HUES6 (cell line): Measurements from ENCODE around the gene PXDN.

Source experiments
- H3K27ac ChIP-seq: 2 replicates; pipeline ENCODE4 v1.7.0; 2013; ENCODE audit warnings: low read depth, mild to moderate bottlenecking, low read length, inconsistent platforms
- H3K27me3 ChIP-seq: 2 replicates; pipeline ENCODE4 v1.6.1; 2013; ENCODE audit warnings: low read length; ENCODE audit not compliant: control insufficient read depth, insufficient read depth
- H3K36me3 ChIP-seq: 2 replicates; pipeline ENCODE4 v1.6.1; 2013; ENCODE audit warnings: low read length; ENCODE audit not compliant: control insufficient read depth, insufficient read depth
- H3K4me1 ChIP-seq: 2 replicates; pipeline ENCODE4 v1.6.1; 2013; ENCODE audit warnings: low read length; ENCODE audit not compliant: control insufficient read depth, insufficient read depth
- H3K4me3 ChIP-seq: 2 replicates; pipeline ENCODE4 v1.5.1; 2013; ENCODE audit warnings: low read depth, low read length
- H3K9ac ChIP-seq: one replicate; pipeline ENCODE4 v1.6.1; 2013; ENCODE audit warnings: mild to moderate bottlenecking, low read length
- H3K9me3 ChIP-seq: 2 replicates; pipeline ENCODE4 v1.6.1; 2013; ENCODE audit warnings: low read depth, low read length; ENCODE audit not compliant: control insufficient read depth, insufficient read depth

The PXDN gene

DNA sequence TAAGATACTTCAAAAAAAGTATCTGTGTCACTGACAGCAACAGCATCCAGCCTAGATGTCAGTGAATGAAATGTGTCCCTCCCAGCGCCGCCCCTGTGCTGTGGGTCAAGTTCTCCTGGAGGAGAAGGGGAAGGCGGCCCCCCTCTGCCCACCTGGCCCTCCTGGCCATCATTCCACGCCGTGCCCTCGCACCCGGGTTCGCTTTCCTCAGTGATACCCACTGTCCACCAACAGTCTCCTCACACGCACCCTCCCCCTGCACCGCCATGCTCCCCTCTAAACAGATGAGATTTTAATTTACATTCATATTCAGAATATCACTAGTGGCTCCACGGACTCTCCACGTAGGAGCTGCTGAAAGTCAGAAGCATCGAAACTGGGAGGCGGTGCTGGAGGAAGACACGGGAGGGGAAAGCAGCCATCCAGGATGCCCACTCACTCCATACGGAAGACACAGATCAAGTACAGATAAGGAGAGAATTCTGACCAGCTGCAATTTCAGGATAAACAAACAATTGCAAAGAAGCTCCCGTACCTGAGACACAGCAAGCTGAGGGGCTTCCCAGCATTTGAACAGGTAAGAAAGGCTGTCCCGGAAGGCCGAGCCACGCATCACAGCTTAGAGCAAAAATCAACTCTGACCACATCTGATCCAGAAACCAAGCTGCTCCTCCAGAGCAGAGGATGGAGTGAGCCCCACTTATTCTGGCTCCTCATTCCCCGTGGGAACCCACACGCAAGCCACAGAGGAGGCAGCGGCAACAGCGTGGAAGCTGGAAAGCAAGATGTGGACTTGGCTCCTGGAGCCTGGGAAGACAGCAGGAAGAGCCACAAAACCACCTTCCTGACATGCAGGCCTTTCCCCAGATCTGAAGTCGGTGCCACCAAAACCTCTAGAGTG, 49.7 kb downstream of the PXDN start:
- Histone ChIP-seq H3K9me3 (no peaks in the 10 kb centered on the region), H3K27ac (no peak overlapping the region), H3K4me3 (no peak overlapping the region), H3K4me1 (peaks cover 11% of the 10 kb centered on the region), H3K9ac (no peak overlapping the region), H3K27me3 (no peaks in the 10 kb centered on the region), H3K36me3 (peaks cover 22% of the 10 kb centered on the region)

- Histone ChIP-seq H3K4me3 (no peak overlapping the region), H3K4me1 (peaks cover 9% of the 10 kb centered on the region), H3K9me3 (no peaks in the 10 kb centered on the region), H3K9ac (no peak overlapping the region), H3K27me3 (no peaks in the 10 kb centered on the region), H3K27ac (no peak overlapping the region), H3K36me3 (peaks cover 29% of the 10 kb centered on the region)
Observed at GRCh38 chr2:1693723-1694122, 50.6 kb downstream of the PXDN start.

GRCh38 chr2:1692342-1692741, 52.0 kb downstream of the PXDN start:
- H3K9me3 ChIP-seq, result no peaks in the 10 kb centered on the region
- no peak overlapping the region for H3K4me3 ChIP-seq
- H3K27ac ChIP-seq, result no peak overlapping the region
- H3K27me3 ChIP-seq, result no peaks in the 10 kb centered on the region
- peaks cover 5% of the 10 kb centered on the region; the same call in 1 of the 2 replicates for H3K4me1 ChIP-seq
- H3K9ac ChIP-seq, result no peak overlapping the region
- peaks cover 40% of the 10 kb centered on the region for H3K36me3 ChIP-seq

- no peaks in the 10 kb centered on the region for H3K9me3 ChIP-seq
- peaks cover 49% of the 10 kb centered on the region for H3K36me3 ChIP-seq
- H3K27me3 ChIP-seq, result no peaks in the 10 kb centered on the region
- H3K4me3 ChIP-seq, result no peak overlapping the region
- peaks cover 15% of the 10 kb centered on the region for H3K4me1 ChIP-seq
- no peak overlapping the region for H3K9ac ChIP-seq
- no peak overlapping the region for H3K27ac ChIP-seq
Observed at GRCh38 chr2:1691366-1691765, 52.9 kb downstream of the PXDN start.

- H3K36me3 ChIP-seq, result peaks cover 55% of the 10 kb centered on the region
- peaks cover 24% of the 10 kb centered on the region for H3K4me1 ChIP-seq
- no peak overlapping the region for H3K4me3 ChIP-seq
- H3K9me3 ChIP-seq, result no peaks in the 10 kb centered on the region
- H3K9ac ChIP-seq, result no peak overlapping the region
- no peak overlapping the region for H3K27ac ChIP-seq
- H3K27me3 ChIP-seq, result no peaks in the 10 kb centered on the region
Observed at GRCh38 chr2:1690056-1690775, 54.1 kb downstream of the PXDN start.

DNA sequence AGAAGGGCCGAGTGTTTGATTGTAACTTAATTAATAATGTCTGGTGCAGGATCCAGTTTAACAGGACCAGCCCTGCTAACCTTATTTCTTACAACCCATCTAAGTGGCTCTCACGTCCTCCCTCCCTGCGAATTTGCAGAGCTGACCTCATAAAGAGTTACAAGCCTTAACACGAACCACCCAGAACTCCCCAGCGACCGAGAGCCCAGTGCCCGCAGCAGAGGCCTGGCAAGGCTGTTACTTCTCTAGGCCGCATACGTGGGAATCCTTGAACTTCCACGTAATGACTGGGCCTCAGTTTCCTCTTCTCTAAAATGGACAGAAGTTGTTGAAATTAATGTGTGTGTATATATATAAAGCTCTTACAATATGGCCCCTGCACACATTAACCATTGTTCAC, 55.5 kb downstream of the PXDN start:
- Histone ChIP-seq H3K36me3 (peaks cover 62% of the 10 kb centered on the region), H3K4me3 (no peak overlapping the region), H3K4me1 (peaks cover 24% of the 10 kb centered on the region), H3K27me3 (no peaks in the 10 kb centered on the region), H3K9me3 (no peaks in the 10 kb centered on the region), H3K9ac (no peak overlapping the region), H3K27ac (no peak overlapping the region)

DNA sequence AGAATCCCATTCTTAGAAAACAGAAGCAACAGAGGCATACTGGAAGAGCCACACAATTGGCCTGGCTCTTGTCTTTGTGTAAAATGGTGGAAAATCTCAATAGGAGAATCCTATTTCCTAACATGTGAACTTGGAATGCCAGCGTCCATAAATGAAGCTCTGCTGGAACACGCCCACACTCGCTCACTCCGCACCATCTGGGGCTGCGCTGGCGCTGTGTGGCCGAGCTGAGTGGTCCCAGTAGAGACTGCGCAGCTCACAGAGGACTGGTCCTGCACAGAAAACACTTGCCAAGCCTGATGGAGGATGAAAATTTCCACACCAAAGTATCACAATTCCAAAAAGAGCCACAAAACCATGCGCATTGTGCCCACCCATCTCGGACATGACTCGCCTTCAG, 56.2 kb downstream of the PXDN start:
- Histone ChIP-seq H3K4me1 (peaks cover 24% of the 10 kb centered on the region), H3K9ac (no peak overlapping the region), H3K27ac (no peak overlapping the region), H3K4me3 (no peak overlapping the region), H3K27me3 (no peaks in the 10 kb centered on the region), H3K36me3 (peaks cover 69% of the 10 kb centered on the region), H3K9me3 (no peaks in the 10 kb centered on the region)

GRCh38 chr2:1687254-1687653, 57.1 kb downstream of the PXDN start:
- Histone ChIP-seq H3K36me3 (peaks cover 65% of the 10 kb centered on the region), H3K9me3 (no peaks in the 10 kb centered on the region), H3K4me1 (peaks cover 24% of the 10 kb centered on the region), H3K9ac (no peak overlapping the region), H3K27me3 (no peaks in the 10 kb centered on the region), H3K27ac (no peak overlapping the region), H3K4me3 (no peak overlapping the region)

GRCh38 chr2:1686784-1687105, 57.6 kb downstream of the PXDN start:
- H3K9me3 ChIP-seq, result no peaks in the 10 kb centered on the region
- H3K4me1 ChIP-seq, result peaks cover 24% of the 10 kb centered on the region
- no peaks in the 10 kb centered on the region for H3K27me3 ChIP-seq
- no peak overlapping the region for H3K4me3 ChIP-seq
- peak overlapping the region; percentile 43 for H3K9ac ChIP-seq
- no peak overlapping the region for H3K27ac ChIP-seq
- peaks cover 67% of the 10 kb centered on the region for H3K36me3 ChIP-seq

DNA sequence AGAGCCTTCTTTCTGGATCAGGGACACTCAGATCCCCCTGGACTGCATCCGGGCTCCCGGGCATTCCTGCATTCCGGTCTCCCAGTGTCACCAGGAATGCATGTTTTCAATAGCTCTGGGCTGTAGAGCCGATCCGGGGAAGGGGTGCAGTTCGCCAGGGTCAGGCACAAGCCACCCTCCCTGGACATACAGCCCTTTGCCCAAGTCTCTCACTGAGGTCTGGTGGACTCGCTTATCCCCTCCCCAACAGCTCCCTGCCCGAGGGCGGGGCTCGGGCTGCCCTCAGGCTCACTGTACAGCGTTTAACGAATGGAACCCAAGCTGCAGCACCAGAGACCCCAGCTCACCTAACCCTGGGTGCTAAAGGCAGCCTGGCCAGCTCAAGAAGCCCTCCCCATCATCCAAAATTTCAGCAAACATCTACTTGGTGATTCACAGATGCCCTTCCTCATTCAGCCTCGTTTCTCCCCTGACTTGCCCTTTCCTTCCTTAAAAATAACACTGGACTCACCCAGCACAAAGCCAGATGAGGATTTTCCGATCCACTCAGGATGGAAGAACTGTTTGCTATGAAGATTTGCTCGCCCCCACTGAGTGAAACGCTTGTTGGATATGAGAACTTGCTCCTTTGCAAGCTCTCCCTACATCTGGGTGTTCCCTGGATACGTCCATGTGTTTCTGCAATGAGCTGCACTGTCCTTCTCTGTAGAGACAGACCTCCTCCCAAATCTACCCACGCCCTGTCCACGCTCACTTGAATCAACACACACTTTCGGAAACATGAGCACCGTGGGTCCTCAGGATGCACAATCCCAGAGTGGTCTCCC, 58.1 kb downstream of the PXDN start:
- peaks cover 68% of the 10 kb centered on the region for H3K36me3 ChIP-seq
- H3K27me3 ChIP-seq, result no peaks in the 10 kb centered on the region
- peak overlapping the region; percentile 25; the same call in 1 of the 2 replicates for H3K27ac ChIP-seq
- H3K9me3 ChIP-seq, result no peaks in the 10 kb centered on the region
- no peak overlapping the region for H3K4me3 ChIP-seq
- peaks cover 24% of the 10 kb centered on the region for H3K4me1 ChIP-seq
- peak overlapping the region; percentile 43 for H3K9ac ChIP-seq
